NCI-H1105 treated with DMSO at 0.1 percent for 48 hours (cell line): Measurements from ENCODE around the gene GSAP.
A peak's percentile ranks its signal among the peaks of the same experiment; 100 is the strongest.

ENCODE experiments used
- DNase-seq: peaks from one replicate; lab custom pipeline; 2025; lab: John Stamatoyannopoulos, UW

Gene GSAP

DNA sequence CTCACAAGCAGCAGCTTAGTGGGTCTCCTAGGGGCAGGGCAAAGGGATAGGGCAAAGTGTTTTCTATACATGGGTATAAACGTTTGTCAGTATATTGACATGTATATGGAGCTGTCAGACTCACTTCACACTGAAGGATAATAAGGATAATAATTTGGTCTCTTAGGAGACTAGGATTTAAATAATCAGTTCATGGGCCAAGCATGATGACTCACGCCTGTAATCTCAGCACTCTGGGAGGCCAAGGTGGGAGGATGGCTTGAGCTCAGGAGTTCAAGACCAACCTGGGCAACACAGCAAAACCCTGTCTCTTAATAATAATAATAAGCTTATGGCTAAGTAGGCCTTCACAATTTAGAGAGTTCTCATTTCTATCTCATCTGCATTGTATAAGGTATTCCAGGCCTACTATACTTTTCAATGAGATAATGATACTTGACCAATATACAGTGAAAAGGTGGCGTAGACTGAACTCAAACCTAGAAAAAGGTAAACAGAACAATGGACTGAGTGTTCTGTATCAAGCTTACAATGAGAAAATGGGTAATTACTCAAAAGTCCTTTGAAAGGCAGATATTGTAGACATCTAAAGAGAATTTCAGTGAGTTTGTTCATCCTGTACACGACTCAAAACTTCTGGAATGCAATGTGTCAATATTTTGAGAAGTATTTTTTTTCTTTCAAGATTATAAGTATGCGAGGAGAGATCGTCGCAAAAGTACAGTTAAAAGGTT lies 7.0 kb downstream of the GSAP start:
- DNase-seq, result no peak

DNA sequence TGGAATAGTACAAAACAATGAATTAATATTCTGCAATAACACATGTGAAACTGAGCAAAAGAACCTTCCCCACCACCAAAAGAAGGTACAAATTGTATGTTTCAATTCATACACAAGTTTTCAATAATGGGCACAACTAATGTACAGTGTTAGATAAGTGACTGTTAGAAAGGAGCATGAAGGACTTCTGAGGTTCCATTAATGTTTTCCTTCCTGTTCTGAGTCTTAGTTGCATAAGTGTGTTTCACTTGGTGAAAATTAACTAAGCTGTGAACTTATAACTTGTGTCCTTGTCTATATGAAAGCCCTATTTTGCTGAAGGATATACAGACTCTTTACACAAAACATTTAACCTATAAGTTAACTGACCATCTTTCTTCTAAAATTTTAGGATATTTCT lies 8.2 kb downstream of the GSAP start:
- no peak for DNase-seq

DNA sequence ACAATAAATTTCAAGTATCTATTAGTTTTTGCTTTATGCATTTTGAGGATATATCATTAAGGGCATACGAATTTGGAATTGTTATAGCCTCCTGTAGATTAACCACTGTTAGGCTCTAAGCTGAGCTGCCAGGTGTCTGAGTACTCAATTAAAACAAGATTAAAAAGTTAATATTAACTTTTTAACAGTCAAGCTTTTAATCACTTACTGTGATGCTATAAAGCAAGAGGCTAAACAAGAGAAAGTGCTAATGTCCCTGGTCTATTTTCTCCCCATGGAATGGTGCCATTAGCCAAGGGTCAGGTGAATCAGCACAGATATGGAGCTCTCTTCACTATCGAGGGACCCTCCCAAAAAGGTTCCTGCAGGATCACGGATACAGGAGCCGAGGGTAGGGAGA lies 9.7 kb downstream of the GSAP start:
- no peak for DNase-seq

DNA sequence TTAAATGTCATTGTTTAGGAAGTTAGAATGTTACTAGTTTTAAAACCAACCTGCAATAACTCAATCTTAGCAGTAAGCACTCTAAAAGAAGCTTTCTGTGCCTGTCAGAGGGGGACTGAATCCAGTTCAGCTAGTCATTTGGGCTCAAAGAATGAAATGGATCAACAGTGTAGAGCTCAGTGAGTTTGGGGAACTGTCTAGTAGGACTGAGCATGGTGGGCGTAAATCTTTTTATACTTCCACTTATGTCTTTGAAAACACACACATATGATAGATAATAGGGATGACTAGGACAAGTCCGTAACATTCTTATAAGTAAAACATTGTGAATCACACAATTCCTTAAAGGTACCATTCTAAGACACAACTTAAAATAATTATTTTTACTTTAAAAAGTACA lies 11.5 kb downstream of the GSAP start:
- DNase-seq, result no peak

DNA sequence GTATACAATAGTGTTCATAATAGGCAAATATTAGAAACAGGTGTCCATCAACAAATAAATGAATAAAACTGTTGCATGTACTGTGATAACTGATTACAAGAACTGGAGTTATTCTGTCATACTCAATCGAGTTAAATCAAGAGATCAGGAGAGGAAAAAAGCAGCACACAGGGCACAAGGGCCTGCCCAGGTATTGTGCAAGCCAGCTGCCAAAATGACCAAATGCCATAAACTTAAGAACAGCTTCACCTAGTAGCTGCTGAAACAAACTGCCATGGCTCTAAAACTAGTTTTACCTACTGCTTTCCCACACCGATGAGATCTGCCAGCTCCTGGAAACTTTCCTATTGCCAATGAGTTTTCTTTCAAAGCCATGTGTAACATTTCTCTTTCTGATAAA lies 12.2 kb downstream of the GSAP start:
- no peak for DNase-seq

DNA sequence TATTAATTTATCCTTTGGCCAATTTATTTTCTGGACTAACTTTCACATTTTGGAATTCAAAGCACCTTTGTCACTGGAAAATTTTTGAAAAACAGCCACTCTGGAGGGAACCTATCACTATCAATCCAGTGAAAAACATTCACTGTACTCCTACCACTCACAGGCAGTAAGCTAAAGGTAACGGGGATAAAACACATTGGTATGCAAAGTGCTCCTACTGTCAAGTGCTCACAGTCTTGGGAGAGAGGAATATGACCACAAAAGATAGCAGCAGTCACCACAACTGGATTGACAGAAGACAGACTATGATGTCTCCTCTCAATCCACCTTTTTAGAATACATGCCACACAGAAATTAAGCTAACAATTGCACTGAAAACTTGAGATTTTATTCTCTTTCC lies 13.3 kb downstream of the GSAP start:
- no peak for DNase-seq

DNA sequence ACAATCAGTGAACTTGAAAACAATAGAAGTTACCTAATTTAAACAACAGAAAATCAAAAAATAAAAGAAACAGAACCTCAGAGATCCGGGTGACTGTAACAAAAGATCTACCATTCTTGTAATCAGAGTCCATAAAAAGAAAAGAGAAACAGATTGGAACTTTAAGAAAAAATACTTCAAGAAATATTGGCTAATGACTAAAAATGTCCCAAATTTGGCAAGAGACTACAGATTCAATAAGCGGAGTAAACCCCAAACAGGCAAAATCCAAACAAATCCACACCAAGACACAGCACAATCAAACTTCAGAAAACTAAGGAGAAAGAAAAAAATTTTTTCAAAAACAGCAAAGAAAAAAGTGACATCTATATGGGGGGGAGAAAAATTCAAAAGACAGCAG lies 15.1 kb downstream of the GSAP start:
- no peak for DNase-seq

DNA sequence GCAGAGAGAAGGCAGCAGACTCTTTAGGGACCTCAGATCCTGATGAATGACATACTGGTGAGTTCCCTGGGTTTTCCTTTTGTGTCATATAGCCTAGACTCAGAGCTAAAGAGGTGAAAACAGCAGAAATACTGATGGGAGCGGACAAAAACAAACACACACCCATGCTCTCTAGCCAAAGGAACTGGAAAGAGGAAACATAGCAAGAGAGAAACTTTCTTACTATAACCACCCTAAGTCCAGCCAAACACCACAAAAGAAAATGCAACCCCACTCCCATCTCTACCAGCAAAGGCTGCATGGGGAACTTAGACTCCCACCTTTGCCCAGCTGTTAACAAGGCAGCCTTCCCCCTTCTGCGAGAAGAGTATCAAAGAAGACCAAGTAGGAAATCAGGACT lies 16.3 kb downstream of the GSAP start:
- no peak for DNase-seq

DNA sequence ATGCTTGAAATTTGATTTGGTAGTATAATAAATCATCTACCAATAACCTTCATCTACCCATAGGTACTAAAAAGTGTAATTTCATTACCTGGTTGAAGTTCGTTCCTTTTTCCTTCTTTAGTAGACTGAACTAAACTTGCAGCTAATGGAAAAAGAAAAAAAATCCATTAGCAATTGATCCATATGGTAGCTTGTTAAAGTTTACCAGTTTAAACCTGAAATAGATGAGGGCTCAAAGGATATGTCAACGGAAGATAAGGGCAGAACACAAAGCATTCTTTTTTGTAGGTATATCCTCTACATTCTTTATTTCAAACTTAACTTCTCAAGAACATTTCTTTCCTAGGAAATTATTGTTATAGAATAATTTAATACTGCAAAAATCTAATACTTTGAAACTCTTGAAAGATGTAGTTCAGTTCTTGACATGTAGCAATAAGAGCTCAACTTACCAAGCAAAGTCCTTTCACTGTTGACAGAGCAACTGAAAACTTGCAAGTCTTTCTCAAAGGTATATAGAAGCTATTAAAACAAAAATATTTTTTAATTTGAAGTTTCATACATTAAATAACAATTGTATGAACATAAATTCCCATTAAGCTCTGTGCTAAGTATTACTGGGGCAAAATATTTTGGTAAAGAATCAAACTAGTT lies 19.1 kb downstream of the GSAP start:
- DNase-seq, result no peak

DNA sequence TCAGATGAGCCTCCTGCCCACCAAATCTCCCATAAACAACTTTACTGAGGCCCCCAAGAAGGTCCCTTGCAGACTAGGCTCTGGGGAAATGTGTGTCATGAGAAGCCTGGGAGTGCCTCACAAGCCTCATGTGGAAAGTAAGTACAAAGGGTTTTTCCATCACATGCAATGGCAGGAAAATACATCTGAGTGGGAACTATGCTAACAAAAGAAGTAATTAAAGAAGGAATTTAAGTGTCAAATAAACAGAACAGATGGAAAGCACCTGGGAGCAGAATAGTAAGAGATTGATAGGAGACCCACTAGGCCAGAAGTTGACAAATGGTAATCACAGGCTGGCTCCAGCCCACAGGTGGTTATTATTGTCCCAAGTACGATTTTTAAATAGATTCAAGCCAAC lies 20.5 kb downstream of the GSAP start:
- DNase-seq, result peak; percentile 65

DNA sequence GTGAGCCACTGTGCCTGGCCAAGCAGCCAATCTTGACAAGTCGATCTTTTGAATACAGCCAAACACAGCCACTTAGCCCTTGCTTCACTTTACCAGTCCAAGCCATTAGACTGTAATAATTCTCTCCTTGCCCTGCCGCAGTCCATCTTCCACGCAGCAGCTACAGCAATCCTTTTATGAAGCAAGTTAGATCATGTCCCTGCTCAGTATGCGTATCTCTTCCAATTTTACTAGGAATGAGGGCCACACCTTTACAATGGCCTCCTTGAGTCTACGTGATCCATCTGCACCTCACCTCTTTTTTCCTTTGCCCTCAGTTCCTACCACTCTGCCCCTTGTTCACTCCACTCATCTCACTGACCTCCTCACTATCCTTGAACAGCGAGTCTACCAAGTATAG lies 22.2 kb downstream of the GSAP start:
- DNase-seq, result no peak

DNA sequence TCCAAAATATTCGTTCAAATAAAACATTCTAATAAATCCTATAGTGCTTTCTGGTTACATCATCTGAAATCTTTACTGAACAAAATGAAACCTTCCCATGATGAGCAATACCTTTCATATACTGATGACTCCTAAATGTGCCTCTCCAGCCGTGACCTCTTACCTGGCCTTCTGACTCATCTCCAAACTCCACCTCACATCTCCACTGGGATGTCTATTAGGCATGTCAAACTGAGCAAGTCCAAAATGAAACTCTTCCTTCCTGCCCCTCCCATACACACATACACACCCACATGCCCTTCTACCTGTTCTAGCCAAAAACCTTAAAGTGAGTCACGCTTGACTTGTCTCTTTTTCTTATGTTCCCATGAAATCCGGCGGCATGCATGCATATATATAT lies 22.9 kb downstream of the GSAP start:
- DNase-seq, result no peak

DNA sequence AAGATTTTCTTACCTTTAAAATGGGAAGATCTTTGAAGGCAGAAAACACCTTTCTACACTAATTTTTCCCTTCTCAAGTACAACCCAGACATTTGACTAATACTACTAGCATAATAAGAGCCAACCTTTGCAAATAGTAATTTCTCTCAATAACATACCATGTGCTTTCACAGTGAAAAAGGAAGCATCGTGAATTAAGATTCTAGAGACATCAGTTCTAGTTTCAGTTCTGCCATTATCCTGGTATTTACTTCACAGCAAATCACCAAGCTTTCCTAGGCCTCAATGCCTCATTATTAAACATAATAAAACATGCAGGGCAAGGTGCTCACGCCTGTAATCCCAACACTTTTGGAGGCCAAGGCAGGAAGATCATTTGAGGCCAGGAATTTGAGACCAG lies 24.9 kb downstream of the GSAP start:
- no peak for DNase-seq

DNA sequence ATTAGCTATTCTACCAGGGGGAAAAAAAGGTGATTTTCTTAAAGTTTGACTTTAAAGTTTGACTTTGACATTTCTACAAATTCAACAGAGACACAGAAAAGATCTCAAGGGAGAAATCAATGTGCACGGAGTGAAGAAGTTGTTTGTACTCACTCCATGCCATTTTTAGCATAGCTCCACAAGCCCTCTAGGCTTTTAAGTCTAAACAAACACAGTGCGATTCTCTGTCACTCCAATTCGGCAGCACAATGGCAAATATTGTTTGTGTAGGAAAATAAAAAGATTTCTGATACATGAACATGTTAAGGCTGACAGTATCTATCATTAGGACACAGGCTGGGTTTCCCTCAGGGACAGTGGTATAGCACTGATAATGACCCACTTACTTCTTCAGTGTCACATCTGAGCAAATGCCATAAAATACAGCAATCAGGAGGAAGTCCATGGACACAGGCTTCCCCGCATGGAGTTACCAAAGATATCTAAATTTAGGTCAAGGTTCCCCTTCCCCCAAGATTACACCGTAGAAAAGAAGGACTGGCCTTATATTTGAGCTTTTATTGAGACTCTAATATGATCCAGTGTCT lies 28.0 kb downstream of the GSAP start:
- no peak for DNase-seq

DNA sequence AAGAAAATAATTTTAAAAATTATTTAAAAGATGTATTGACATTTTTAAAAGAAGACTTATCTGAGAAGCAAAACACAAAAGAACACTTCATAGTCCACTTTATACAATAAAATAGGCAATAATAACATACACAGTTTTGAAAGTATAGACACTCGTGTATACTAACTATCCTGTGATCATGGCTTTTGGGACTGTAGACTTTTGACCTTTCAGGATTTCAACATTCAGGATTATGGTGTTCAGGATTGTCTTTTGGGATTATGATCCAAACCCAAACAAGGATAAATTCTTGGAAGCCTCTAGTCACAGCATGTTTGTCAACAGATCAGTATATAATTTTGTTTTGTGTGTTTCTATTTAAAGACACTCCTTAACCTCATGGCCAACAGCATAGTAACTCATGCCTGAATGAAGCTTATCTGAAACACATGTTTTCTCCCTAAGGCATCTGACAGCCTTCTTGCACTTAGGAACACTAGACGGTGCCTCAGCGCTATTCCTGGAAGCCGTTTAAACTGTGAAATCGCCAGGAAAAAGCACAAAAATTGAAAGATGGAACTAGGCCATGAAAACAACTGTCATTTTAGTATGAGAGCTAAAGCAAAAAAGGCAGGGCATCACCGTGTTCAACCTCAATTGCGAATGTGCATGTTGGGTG lies 29.9 kb downstream of the GSAP start:
- no peak for DNase-seq

DNA sequence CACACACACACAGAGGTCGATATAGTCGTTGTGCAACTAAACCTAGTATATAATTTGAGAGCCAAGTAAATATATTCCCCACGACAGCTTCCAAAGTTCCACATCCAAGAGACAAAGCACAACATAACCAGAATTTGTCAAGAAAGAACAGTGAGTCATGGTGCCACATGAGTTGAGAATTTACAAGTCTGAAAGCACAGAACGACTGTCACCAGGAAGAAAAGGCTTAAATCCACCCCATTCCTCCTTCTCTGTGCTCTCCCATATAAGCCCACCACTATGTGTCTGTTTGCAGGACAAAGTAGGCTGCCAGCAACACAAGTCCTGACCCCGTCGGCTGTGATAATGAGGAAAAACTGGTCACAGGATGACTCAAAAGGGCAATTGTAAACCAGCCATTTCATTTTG lies 32.8 kb downstream of the GSAP start:
- DNase-seq, result no peak

DNA sequence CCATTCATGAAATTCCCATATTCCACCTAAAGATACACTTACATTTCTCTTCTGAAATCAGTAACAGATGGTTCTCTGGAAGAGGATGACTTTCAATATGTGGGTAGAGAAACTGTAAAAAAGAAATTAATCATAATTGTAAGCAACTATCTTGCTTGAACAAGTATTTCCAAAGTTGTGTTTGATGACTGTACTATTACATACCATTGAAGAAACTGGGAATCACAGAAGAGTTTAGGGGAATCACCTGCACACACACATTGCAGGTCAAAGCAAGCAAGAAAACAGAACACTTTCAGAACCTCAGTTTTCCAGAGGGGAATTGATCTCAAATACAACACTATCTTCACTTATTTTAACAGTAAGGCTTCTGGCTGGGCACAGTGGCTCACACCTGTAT lies 33.6 kb downstream of the GSAP start:
- no peak for DNase-seq

DNA sequence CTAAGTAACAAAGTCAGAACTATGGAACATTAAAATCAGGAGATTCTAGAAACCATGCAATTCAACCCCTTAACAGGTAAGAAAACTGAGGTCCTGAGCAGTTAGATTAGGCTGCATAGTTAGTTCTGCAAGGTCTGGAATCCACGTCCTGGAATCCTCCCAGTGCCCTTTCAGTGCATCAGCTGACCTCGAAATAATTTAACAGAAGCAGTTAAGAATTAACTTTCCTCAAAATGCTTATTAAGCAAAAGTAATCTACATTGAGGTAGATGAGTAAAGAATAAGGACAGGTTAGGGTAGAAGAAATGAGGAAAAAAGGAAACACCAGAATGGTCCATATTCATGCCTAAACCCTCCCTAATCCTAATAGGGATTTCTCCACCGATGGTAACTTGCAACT lies 37.6 kb downstream of the GSAP start:
- DNase-seq, result no peak

DNA sequence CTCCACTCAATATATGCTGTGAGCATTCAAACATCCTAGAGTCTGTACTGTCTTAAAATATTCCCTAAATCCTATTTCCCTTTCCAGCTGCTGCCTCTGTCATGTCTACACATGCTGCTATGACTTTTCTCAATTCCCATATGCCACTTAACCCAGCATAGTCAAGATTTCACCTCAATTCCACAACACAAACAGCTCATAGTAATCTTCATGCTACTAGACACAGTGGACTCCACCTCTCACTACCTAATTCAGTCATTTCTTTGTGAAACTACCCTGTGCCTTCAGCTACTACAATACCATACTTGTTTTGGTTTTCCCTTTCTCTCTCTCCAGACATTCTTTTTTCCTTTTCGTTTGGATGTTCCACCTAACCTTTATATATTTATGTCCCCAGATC lies 45.5 kb downstream of the GSAP start:
- no peak for DNase-seq

DNA sequence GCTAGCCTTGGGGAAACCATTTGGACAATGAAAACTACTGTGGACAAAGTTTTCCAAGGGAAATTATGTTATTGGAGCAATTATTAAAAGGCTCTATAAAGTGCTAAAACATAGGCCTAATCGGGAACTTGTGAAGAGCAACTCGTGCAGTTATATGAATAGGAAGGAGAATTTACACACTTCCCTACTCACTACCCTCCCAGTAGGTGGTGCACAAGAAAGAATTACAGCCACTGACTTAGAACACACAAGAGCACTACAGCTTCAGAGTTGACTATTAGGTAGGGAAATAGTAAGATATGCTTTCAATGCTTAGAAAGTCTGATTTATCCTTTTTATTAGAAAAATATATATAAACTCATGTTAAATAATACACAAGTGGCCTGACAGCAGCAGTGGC lies 47.2 kb downstream of the GSAP start:
- DNase-seq, result no peak

DNA sequence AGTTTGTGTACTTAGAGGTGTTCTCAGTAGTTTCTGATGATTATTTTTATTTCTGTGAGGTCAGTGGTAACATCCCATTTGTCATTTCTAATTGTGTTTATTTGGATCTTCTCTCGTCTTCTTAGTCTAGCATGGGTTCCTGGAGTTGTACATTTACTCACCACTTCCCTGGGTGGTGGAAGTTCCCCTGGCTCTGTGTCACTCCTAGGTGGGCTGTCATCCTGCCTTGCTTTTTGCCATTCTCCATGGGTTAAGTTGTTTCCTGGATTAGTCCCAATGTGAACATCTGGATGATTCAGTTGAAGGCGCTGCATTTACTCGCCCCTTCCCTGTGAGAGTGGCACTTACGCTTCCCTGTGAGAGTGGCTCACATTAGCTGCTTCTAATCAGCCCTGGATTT lies 48.2 kb downstream of the GSAP start:
- no peak for DNase-seq

DNA sequence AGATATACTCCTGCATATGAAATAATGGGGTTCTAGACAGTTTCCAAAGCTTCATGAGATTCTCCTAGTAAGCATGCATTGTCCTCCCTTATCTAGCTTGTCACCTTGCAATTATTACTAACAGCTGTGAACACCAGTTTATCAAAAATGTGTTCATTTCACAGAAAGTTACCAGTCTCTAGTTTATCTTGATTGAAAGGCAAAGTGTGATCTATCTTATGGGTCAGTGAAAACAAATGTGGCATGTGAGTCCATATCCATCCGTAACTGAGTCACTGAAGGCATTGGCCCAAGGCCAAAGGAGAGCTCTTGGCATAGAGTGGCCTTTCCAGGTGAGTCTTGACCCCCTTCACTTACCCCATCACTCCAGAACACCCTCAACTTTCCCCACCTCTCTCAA lies 53.2 kb downstream of the GSAP start:
- DNase-seq, result no peak

DNA sequence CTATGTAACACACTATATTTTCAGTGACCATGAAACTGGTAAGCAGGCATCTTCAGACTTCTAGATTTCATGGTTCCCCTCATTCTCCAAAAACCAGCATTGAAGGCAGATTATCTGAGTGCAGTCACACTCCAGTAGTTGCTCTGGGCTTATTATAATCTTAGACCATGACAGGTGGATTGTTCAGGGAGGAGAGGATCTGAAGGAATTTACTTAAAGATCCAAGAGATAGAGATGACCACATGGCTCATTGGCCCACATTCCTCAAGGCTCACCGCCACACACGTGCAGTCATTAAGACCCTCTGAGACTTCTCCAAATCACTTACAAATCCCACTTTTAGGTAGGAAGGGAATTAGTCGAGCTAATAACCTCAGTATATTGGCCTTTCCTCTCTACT lies 55.2 kb downstream of the GSAP start:
- DNase-seq, result no peak
